ENCODE results near the gene FGF5.

The FGF5 gene

GRCh38 chr4:80225595-80225994 lies 40.9 kb upstream of the FGF5 start:
- Histone ChIP-seq H3K9ac (ENCODE audit: low read depth, low read length, poor library complexity) (no peak overlapping the region), H2BK120ac (ENCODE audit: low read depth, low read length) (no peak overlapping the region), H2AFZ (ENCODE audit: low read length) (no peak overlapping the region), H2AK5ac (ENCODE audit: low read depth, low read length) (no peak overlapping the region), H3K4me3 (ENCODE audit: low read length in 2 of 2) (no peak overlapping the region), H3K79me1 (ENCODE audit: low read depth, low read length) (no peaks in the 10 kb centered on the region), H3K36me3 (replicated peaks in 1 of 2; ENCODE audit: control insufficient read depth in 2 of 2, insufficient read depth in 2 of 2, low read length in 2 of 2) (no peaks in the 10 kb centered on the region), H3K4me2 (ENCODE audit: insufficient read depth, low read length, poor library complexity, severe bottlenecking) (no peak overlapping the region), H3K23ac (ENCODE audit: low read depth, low read length, poor library complexity) (no peak overlapping the region), H3K18ac (ENCODE audit: low read length) (no peak overlapping the region), H4K8ac (ENCODE audit: low read depth, low read length) (no peak overlapping the region), H3K4ac (ENCODE audit: low read length) (no peak overlapping the region), H2BK15ac (ENCODE audit: low read length) (no peak overlapping the region), H4K91ac (ENCODE audit: low read depth, low read length, poor library complexity) (no peak overlapping the region), H3K27ac (replicated peaks; ENCODE audit: low read length) (no peak overlapping the region), H2BK5ac (ENCODE audit: low read length) (no peak overlapping the region), H2BK12ac (ENCODE audit: low read length) (no peak overlapping the region), H3K4me1 (ENCODE audit: control insufficient read depth in 2 of 2, insufficient read depth in 1 of 2, low read depth in 1 of 2, low read length in 2 of 2) (no peaks in the 10 kb centered on the region), H3K9me3 (replicated peaks in 1 of 2; ENCODE audit: control insufficient read depth in 2 of 2, insufficient read depth in 1 of 2, low read depth in 1 of 2, low read length in 2 of 2) (no peaks in the 10 kb centered on the region), H3K14ac (ENCODE audit: low read length) (no peak overlapping the region), H3K27me3 (ENCODE audit: control insufficient read depth in 3 of 3, insufficient read depth in 3 of 3, low read depth in 1 of 3, low read length in 3 of 3) (peaks cover 0 to 2% (median 0%) of the 10 kb centered on the region in 3 experiments)
- WGBS, 2 donors (ENCODE audit: extremely low coverage in 2 of 2, insufficient read length in 2 of 2, insufficient replicate concordance in 1 of 2), result no CpG with 5 or more reads among the region's 2 CpGs
- no peak for DNase-seq (ENCODE audit: low spot score)

GRCh38 chr4:80226094-80226493 lies 40.4 kb upstream of the FGF5 start:
- Histone ChIP-seq H3K23ac (ENCODE audit: low read depth, low read length, poor library complexity) (no peak overlapping the region), H3K9ac (ENCODE audit: low read depth, low read length, poor library complexity) (no peak overlapping the region), H3K4me3 (ENCODE audit: low read length in 2 of 2) (no peak overlapping the region), H2BK12ac (ENCODE audit: low read length) (no peak overlapping the region), H3K18ac (ENCODE audit: low read length) (no peak overlapping the region), H2BK120ac (ENCODE audit: low read depth, low read length) (no peak overlapping the region), H2AK5ac (ENCODE audit: low read depth, low read length) (no peak overlapping the region), H3K4me2 (ENCODE audit: insufficient read depth, low read length, poor library complexity, severe bottlenecking) (no peak overlapping the region), H2AFZ (ENCODE audit: low read length) (no peak overlapping the region), H2BK15ac (ENCODE audit: low read length) (no peak overlapping the region), H4K91ac (ENCODE audit: low read depth, low read length, poor library complexity) (no peak overlapping the region), H3K36me3 (replicated peaks in 1 of 2; ENCODE audit: control insufficient read depth in 2 of 2, insufficient read depth in 2 of 2, low read length in 2 of 2) (no peaks in the 10 kb centered on the region), H3K14ac (ENCODE audit: low read length) (no peak overlapping the region), H3K4ac (ENCODE audit: low read length) (no peak overlapping the region), H3K27ac (replicated peaks; ENCODE audit: low read length) (no peak overlapping the region), H3K27me3 (ENCODE audit: control insufficient read depth in 3 of 3, insufficient read depth in 3 of 3, low read depth in 1 of 3, low read length in 3 of 3) (peaks cover 0 to 2% (median 0%) of the 10 kb centered on the region in 3 experiments), H3K4me1 (ENCODE audit: control insufficient read depth in 2 of 2, insufficient read depth in 1 of 2, low read depth in 1 of 2, low read length in 2 of 2) (no peaks in the 10 kb centered on the region), H3K9me3 (replicated peaks in 1 of 2; ENCODE audit: control insufficient read depth in 2 of 2, insufficient read depth in 1 of 2, low read depth in 1 of 2, low read length in 2 of 2) (no peaks in the 10 kb centered on the region), H4K8ac (ENCODE audit: low read depth, low read length) (no peak overlapping the region), H3K79me1 (ENCODE audit: low read depth, low read length) (no peaks in the 10 kb centered on the region), H2BK5ac (ENCODE audit: low read length) (no peak overlapping the region)
- 100% methylated on average over 1 of the region's 2 CpGs for WGBS, 2 donors (ENCODE audit: extremely low coverage in 2 of 2, insufficient read length in 2 of 2, insufficient replicate concordance in 1 of 2)
- no peak for DNase-seq (ENCODE audit: low spot score)

DNA sequence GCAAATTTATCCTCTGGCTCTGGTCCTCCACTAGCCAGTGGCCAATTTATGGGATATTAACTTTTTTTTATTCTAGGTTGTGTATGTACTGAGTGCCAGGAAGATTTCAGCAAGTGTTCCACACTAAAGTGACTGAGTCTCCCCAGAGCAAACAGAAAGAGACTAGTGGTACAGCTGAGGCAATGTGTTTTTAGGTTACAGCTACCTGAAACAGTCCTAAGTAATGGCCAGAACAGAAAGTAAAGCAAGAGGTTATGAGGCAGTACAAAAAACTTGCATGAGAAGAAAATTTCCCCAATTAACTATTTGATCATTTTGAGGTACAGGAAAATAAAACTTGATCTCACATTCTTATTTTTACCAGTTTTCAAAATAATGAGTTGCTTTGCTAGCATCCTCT lies 38.0 kb upstream of the FGF5 start:
- no peak overlapping the region for H2BK12ac ChIP-seq (ENCODE audit: low read length)
- H3K27ac ChIP-seq (replicated peaks; ENCODE audit: low read length), result no peak overlapping the region
- no peak overlapping the region for H3K23ac ChIP-seq (ENCODE audit: low read depth, low read length, poor library complexity)
- no peak overlapping the region for H2AFZ ChIP-seq (ENCODE audit: low read length)
- no peak overlapping the region for H3K18ac ChIP-seq (ENCODE audit: low read length)
- no peaks in the 10 kb centered on the region for H3K9me3 ChIP-seq (replicated peaks in 1 of 2; ENCODE audit: control insufficient read depth in 2 of 2, insufficient read depth in 1 of 2, low read depth in 1 of 2, low read length in 2 of 2)
- H3K79me1 ChIP-seq (ENCODE audit: low read depth, low read length), result no peaks in the 10 kb centered on the region
- no peaks in the 10 kb centered on the region for H3K36me3 ChIP-seq (replicated peaks in 1 of 2; ENCODE audit: control insufficient read depth in 2 of 2, insufficient read depth in 2 of 2, low read length in 2 of 2)
- H2BK120ac ChIP-seq (ENCODE audit: low read depth, low read length), result no peak overlapping the region
- no peaks in the 10 kb centered on the region for H3K4me1 ChIP-seq (ENCODE audit: control insufficient read depth in 2 of 2, insufficient read depth in 1 of 2, low read depth in 1 of 2, low read length in 2 of 2)
- no peak overlapping the region for H3K9ac ChIP-seq (ENCODE audit: low read depth, low read length, poor library complexity)
- H3K4ac ChIP-seq (ENCODE audit: low read length), result no peak overlapping the region
- no peak overlapping the region for H4K91ac ChIP-seq (ENCODE audit: low read depth, low read length, poor library complexity)
- no peak overlapping the region for H3K4me2 ChIP-seq (ENCODE audit: insufficient read depth, low read length, poor library complexity, severe bottlenecking)
- H3K14ac ChIP-seq (ENCODE audit: low read length), result no peak overlapping the region
- no peak overlapping the region for H2BK5ac ChIP-seq (ENCODE audit: low read length)
- no peak overlapping the region for H3K4me3 ChIP-seq (ENCODE audit: low read length in 2 of 2)
- no peak overlapping the region for H2AK5ac ChIP-seq (ENCODE audit: low read depth, low read length)
- DNase-seq (ENCODE audit: low spot score), result no peak
- no peak overlapping the region for H4K8ac ChIP-seq (ENCODE audit: low read depth, low read length)
- H3K27me3 ChIP-seq (ENCODE audit: control insufficient read depth in 3 of 3, insufficient read depth in 3 of 3, low read depth in 1 of 3, low read length in 3 of 3), result peaks cover 0 to 2% (median 0%) of the 10 kb centered on the region in 3 experiments
- no peak overlapping the region for H2BK15ac ChIP-seq (ENCODE audit: low read length)

DNA sequence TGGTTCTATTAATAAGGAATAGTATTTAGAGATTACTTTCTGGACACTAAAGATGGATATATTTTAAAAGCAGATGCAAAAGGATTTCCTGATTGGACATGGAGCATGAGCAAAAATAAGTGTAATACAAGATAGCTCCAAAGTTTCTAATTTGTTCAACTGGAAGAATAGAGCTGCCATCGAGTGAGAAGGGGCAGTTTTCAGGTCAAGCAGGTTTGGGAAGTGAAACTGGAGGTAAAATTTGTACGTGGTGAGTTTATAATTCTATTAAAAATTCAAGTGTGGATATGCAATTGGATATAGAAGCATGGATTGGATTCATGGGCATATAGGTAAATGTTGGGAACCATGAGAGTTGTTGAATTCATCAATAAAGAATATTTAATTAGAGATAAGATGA lies 37.3 kb upstream of the FGF5 start:
- Histone ChIP-seq H2BK15ac (ENCODE audit: low read length) (no peak overlapping the region), H3K9me3 (replicated peaks in 1 of 2; ENCODE audit: control insufficient read depth in 2 of 2, insufficient read depth in 1 of 2, low read depth in 1 of 2, low read length in 2 of 2) (no peaks in the 10 kb centered on the region), H3K18ac (ENCODE audit: low read length) (no peak overlapping the region), H3K27me3 (ENCODE audit: control insufficient read depth in 3 of 3, insufficient read depth in 3 of 3, low read depth in 1 of 3, low read length in 3 of 3) (peaks cover 0 to 2% (median 0%) of the 10 kb centered on the region in 3 experiments), H3K79me1 (ENCODE audit: low read depth, low read length) (no peaks in the 10 kb centered on the region), H2BK120ac (ENCODE audit: low read depth, low read length) (no peak overlapping the region), H3K4ac (ENCODE audit: low read length) (no peak overlapping the region), H3K36me3 (replicated peaks in 1 of 2; ENCODE audit: control insufficient read depth in 2 of 2, insufficient read depth in 2 of 2, low read length in 2 of 2) (no peaks in the 10 kb centered on the region), H4K8ac (ENCODE audit: low read depth, low read length) (no peak overlapping the region), H3K4me1 (ENCODE audit: control insufficient read depth in 2 of 2, insufficient read depth in 1 of 2, low read depth in 1 of 2, low read length in 2 of 2) (no peaks in the 10 kb centered on the region), H2AFZ (ENCODE audit: low read length) (no peak overlapping the region), H4K91ac (ENCODE audit: low read depth, low read length, poor library complexity) (no peak overlapping the region), H3K4me2 (ENCODE audit: insufficient read depth, low read length, poor library complexity, severe bottlenecking) (no peak overlapping the region), H3K4me3 (ENCODE audit: low read length in 2 of 2) (no peak overlapping the region), H2AK5ac (ENCODE audit: low read depth, low read length) (no peak overlapping the region), H3K14ac (ENCODE audit: low read length) (no peak overlapping the region), H3K23ac (ENCODE audit: low read depth, low read length, poor library complexity) (no peak overlapping the region), H2BK12ac (ENCODE audit: low read length) (no peak overlapping the region), H2BK5ac (ENCODE audit: low read length) (no peak overlapping the region), H3K9ac (ENCODE audit: low read depth, low read length, poor library complexity) (no peak overlapping the region), H3K27ac (replicated peaks; ENCODE audit: low read length) (no peak overlapping the region)
- WGBS, 2 donors (ENCODE audit: extremely low coverage in 2 of 2, insufficient read length in 2 of 2, insufficient replicate concordance in 1 of 2), result 100% methylated on average over 1 of the region's 2 CpGs; no CpG with 5 or more reads in 1 of the 2 donors
- DNase-seq (ENCODE audit: low spot score), result no peak

Measured in neuronal stem cell (in vitro differentiated cells).